Mesenchymal stem cell (in vitro differentiated cells and primary cell): ENCODE measurements around the gene PDZRN3.

Source experiments
- DNase-seq: peaks from one replicate; pipeline ENCODE4 v3.0.0-alpha.2; 2013
- H2AFZ ChIP-seq: one replicate; pipeline ENCODE4 v1.6.1; 2013; ENCODE audit warnings: low read depth, mild to moderate bottlenecking, control low read depth, inconsistent platforms, low read length, moderate library complexity
- H2AK5ac ChIP-seq: 2 replicates; pipeline ENCODE4 v1.6.1; 2013; ENCODE audit warnings: low read length, moderate library complexity, mild to moderate bottlenecking, inconsistent platforms; ENCODE audit not compliant: severe bottlenecking
- H2BK120ac ChIP-seq: one replicate; pipeline ENCODE4 v1.6.1; 2013; ENCODE audit warnings: low read depth, mild to moderate bottlenecking, inconsistent platforms, low read length, moderate library complexity
- H2BK12ac ChIP-seq, 2 experiments: one replicate each; pipeline ENCODE4 v1.6.1; 2013; ENCODE audit warnings: inconsistent platforms in 2 of 2, low read length in 2 of 2, mild to moderate bottlenecking in 2 of 2, moderate library complexity in 2 of 2, control low read depth in 1 of 2
- H2BK15ac ChIP-seq: one replicate; pipeline ENCODE4 v1.6.1; 2013; ENCODE audit warnings: mild to moderate bottlenecking, low read depth, inconsistent platforms; ENCODE audit not compliant: poor library complexity, severe bottlenecking
- H2BK5ac ChIP-seq: 2 replicates; pipeline ENCODE4 v1.6.1; 2013; ENCODE audit warnings: low read depth, mild to moderate bottlenecking, low read length, control low read depth, inconsistent platforms; ENCODE audit not compliant: poor library complexity, severe bottlenecking
- H3K14ac ChIP-seq, 2 experiments: one replicate each; pipeline ENCODE4 v1.6.1; 2013; ENCODE audit warnings: inconsistent platforms in 2 of 2, low read length in 2 of 2, control low read depth in 1 of 2, mild to moderate bottlenecking in 1 of 2, moderate library complexity in 1 of 2
- H3K18ac ChIP-seq, 2 experiments: one replicate each; pipeline ENCODE4 v1.6.1; 2013; ENCODE audit warnings: inconsistent platforms in 2 of 2, low read length in 2 of 2, control low read depth in 1 of 2, low read depth in 1 of 2, mild to moderate bottlenecking in 1 of 2
- H3K23ac ChIP-seq, 2 experiments: one replicate each; pipeline ENCODE4 v1.6.1; 2013; ENCODE audit warnings: inconsistent platforms in 2 of 2, low read length in 2 of 2, mild to moderate bottlenecking in 2 of 2, moderate library complexity in 2 of 2, control low read depth in 1 of 2
- H3K27ac ChIP-seq: 2 replicates; pipeline ENCODE4 v1.5.1; 2013; ENCODE audit warnings: mild to moderate bottlenecking, moderate library complexity, low read length, control low read depth, inconsistent platforms; ENCODE audit not compliant: poor library complexity, severe bottlenecking
- H3K27me3 ChIP-seq, 2 experiments: 2 replicates each; pipeline versions ENCODE4 v1.6.1 to v1.7.0; 2013; ENCODE audit warnings: low read length in 2 of 2, mild to moderate bottlenecking in 2 of 2, moderate library complexity in 2 of 2, control low read depth in 1 of 2, inconsistent platforms in 1 of 2; ENCODE audit not compliant: control insufficient read depth in 1 of 2, insufficient read depth in 1 of 2
- H3K36me3 ChIP-seq, 2 experiments: 2 replicates each; pipeline versions ENCODE4 v1.6.1 to v1.7.0; 2013; ENCODE audit warnings: low read length in 2 of 2, control low read depth in 1 of 2, inconsistent platforms in 1 of 2, low read depth in 1 of 2, mild to moderate bottlenecking in 1 of 2; ENCODE audit not compliant: insufficient read depth in 2 of 2, control insufficient read depth in 1 of 2
- H3K4ac ChIP-seq, 2 experiments: one replicate each; pipeline ENCODE4 v1.6.1; 2013; ENCODE audit warnings: inconsistent platforms in 2 of 2, low read length in 2 of 2, mild to moderate bottlenecking in 2 of 2, moderate library complexity in 2 of 2, control low read depth in 1 of 2, low read depth in 1 of 2
- H3K4me1 ChIP-seq: 2 replicates; pipeline ENCODE4 v1.6.1; 2013; ENCODE audit warnings: low read depth, low read length, control low read depth; ENCODE audit not compliant: control insufficient read depth, insufficient read depth
- H3K4me2 ChIP-seq: 2 replicates; pipeline ENCODE4 v1.6.1; 2013; ENCODE audit warnings: low read length, mild to moderate bottlenecking, inconsistent platforms; ENCODE audit not compliant: poor library complexity, severe bottlenecking
- H3K4me3 ChIP-seq, 2 experiments: 2 replicates each; pipeline versions ENCODE4 v1.5.1 to v1.7.0; 2013; ENCODE audit warnings: low read length in 2 of 2, mild to moderate bottlenecking in 2 of 2, control low read depth in 1 of 2, low read depth in 1 of 2; ENCODE audit not compliant: insufficient read depth in 1 of 2
- H3K79me1 ChIP-seq: replicated peaks from 2 replicates; pipeline ENCODE4 v1.6.1; 2013; ENCODE audit warnings: mild to moderate bottlenecking, control low read depth, low read length, inconsistent platforms; ENCODE audit not compliant: poor library complexity, severe bottlenecking
- H3K9ac ChIP-seq: 2 replicates; pipeline ENCODE4 v1.7.0; 2013; ENCODE audit warnings: mild to moderate bottlenecking, low read length, moderate library complexity
- H3K9me3 ChIP-seq: 2 replicates; pipeline ENCODE4 v1.7.0; 2013; ENCODE audit warnings: mild to moderate bottlenecking, low read length; ENCODE audit not compliant: control insufficient read depth
- H4K8ac ChIP-seq: one replicate; pipeline ENCODE4 v1.6.1; 2013; ENCODE audit warnings: inconsistent platforms, mild to moderate bottlenecking, low read length, moderate library complexity
- H4K91ac ChIP-seq: one replicate; pipeline ENCODE4 v1.6.1; 2013; ENCODE audit warnings: mild to moderate bottlenecking, low read length, inconsistent platforms
- WGBS: methylation state at CpG from one replicate; pipeline ENCODE4 v1.1.7; 2013; ENCODE audit warnings: mixed read lengths; 5-methylcytosine and 5-hydroxymethylcytosine counted together

PDZRN3 gene

DNA sequence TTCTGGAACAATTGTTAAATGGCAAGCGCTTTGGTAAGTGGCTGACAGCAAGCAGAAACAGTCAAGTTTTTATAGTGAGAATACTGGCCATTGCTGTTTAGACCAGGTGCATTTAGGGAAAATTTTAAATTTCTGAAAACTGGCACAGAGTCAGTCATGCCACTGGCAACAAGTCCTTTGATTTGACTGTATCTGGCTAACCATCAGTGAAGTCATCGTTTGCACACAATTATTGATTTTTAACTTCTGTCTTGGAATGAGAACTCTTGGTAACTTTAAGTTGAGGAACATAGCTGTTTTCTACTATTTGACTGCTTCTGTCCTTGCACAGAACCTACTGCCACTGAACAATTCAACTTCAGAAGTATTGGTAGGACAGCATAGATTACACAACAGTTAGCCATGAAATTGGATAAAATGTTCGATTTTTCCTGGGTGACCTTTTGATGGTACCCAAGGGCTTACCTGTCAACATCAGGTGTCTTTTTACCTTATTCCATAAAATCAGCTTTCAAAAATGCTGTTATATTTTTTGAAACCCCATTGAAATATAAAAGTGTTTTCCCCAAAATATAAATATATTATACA lies 225.0 kb downstream of the PDZRN3 start:
- H3K79me1 ChIP-seq = no peaks in the 10 kb centered on the region
- H3K4me2 ChIP-seq = no peak overlapping the region
- WGBS = 92% methylated on average over 2 of the region's 3 CpGs

DNA sequence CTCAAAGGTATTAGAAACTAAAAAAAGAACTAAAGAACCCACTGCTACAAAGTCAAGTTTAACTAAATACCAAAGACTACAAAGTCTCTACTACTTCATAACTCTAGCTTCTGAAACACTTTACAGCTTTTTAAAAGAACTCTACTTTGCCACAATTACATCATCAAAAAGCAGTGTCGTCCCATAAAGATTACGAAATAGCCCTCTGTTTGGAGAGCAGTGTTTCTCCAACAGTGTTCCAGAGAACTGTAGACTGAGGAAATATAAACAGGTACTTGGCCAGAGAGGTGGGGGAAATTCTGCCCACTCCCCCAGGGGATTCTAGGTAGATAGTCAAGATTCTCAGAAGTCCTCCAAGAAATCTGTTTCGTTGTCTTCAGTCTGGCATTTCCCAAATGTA lies 225.6 kb downstream of the PDZRN3 start:
- Histone ChIP-seq H2BK12ac (no peak overlapping the region), H3K23ac (no peak overlapping the region), H2AFZ (no peak overlapping the region), H3K9ac (no peak overlapping the region), H2BK5ac (no peak overlapping the region), H3K4me2 (no peak overlapping the region), H3K27me3 (no peaks in the 10 kb centered on the region), H3K4me3 (no peak overlapping the region), H3K18ac (no peak overlapping the region), H3K36me3 (peaks cover 0 to 94% of the 10 kb centered on the region in 2 experiments), H2AK5ac (no peak overlapping the region), H3K79me1 (no peaks in the 10 kb centered on the region), H2BK120ac (no peak overlapping the region), H3K14ac (no peak overlapping the region), H3K4me1 (peaks cover 3% of the 10 kb centered on the region), H4K8ac (no peak overlapping the region), H3K4ac (no peak overlapping the region), H3K9me3 (no peaks in the 10 kb centered on the region), H4K91ac (no peak overlapping the region), H2BK15ac (no peak overlapping the region), H3K27ac (no peak overlapping the region)
- WGBS = 37% methylated on average over 2 of the region's 3 CpGs
- DNase-seq = peak; percentile 58

More for the DNA sequence above, 225.0 kb downstream of the PDZRN3 start:
- no peak overlapping the region for H3K4ac ChIP-seq
- H3K36me3 ChIP-seq = peaks cover 0 to 90% of the 10 kb centered on the region in 2 experiments
- no peak overlapping the region for H3K23ac ChIP-seq
- no peak overlapping the region for H4K8ac ChIP-seq
- no peak overlapping the region for H3K18ac ChIP-seq
- H3K14ac ChIP-seq = no peak overlapping the region
- H2BK15ac ChIP-seq = no peak overlapping the region
- H3K27ac ChIP-seq = no peak overlapping the region
- H3K9ac ChIP-seq = no peak overlapping the region
- no peak overlapping the region for H2BK120ac ChIP-seq
- no peak overlapping the region for H2BK5ac ChIP-seq
- no peak for DNase-seq
- no peak overlapping the region for H2BK12ac ChIP-seq
- no peak overlapping the region for H2AFZ ChIP-seq
- no peaks in the 10 kb centered on the region for H3K27me3 ChIP-seq
- no peak overlapping the region for H2AK5ac ChIP-seq
- no peaks in the 10 kb centered on the region for H3K9me3 ChIP-seq
- no peak overlapping the region for H3K4me3 ChIP-seq
- H4K91ac ChIP-seq = no peak overlapping the region
- H3K4me1 ChIP-seq = peaks cover 4% of the 10 kb centered on the region

DNA sequence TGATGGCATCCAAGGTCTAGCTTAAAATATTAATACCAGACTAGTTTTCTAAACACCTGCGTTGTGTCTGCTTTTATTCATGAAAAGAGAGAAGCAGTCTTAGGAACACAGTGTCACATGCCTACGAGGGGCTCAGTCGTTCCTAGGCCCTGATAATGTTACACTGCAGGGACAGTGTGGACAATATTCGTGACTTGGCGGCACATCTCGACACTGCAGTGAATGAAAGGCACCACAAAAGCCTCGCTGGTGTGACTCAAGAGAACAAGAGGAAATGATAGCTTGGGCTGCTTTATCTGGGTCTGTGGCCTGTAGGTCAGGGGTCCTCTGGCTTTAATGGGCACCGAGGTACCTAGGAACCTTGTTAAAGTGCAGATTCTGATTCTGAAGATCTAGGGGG lies 226.7 kb downstream of the PDZRN3 start:
- no peak overlapping the region for H3K27ac ChIP-seq
- H3K27me3 ChIP-seq = no peaks in the 10 kb centered on the region
- peaks cover 2% of the 10 kb centered on the region for H3K4me1 ChIP-seq
- peak overlapping the region in 1 of 2 experiments; percentile 1 for H3K14ac ChIP-seq
- H3K4me3 ChIP-seq = no peak overlapping the region
- H3K23ac ChIP-seq = no peak overlapping the region
- H2AFZ ChIP-seq = no peak overlapping the region
- no peak for DNase-seq
- no peaks in the 10 kb centered on the region for H3K9me3 ChIP-seq
- H2BK15ac ChIP-seq = no peak overlapping the region
- no peak overlapping the region for H2BK12ac ChIP-seq
- no peak overlapping the region for H4K91ac ChIP-seq
- H3K9ac ChIP-seq = no peak overlapping the region
- no peak overlapping the region for H3K4ac ChIP-seq
- no peak overlapping the region for H3K4me2 ChIP-seq
- H3K79me1 ChIP-seq = no peaks in the 10 kb centered on the region
- H4K8ac ChIP-seq = no peak overlapping the region
- peaks cover 0 to 94% of the 10 kb centered on the region in 2 experiments for H3K36me3 ChIP-seq
- 95% methylated on average over 8 of the region's 8 CpGs for WGBS
- H2BK120ac ChIP-seq = no peak overlapping the region
- no peak overlapping the region for H2BK5ac ChIP-seq
- H3K18ac ChIP-seq = no peak overlapping the region
- H2AK5ac ChIP-seq = no peak overlapping the region

DNA sequence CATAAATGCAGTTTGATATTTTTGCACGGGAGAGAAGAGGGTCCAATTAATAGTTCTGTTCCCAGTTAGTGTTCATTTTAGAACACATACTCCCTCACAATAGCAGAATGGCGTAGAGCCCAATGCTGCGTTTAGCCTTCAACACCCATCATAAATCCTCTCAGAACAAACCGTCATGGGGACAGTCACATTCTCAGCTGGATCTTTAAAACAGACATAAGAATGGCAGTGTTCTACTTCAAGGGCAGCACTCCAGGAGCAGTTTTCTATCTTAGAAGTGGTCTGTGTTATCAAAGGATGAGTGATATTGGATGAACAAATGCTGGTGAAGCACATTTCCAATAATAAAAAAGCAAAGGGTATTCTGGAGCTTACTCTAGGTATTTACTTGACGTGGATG lies 230.5 kb downstream of the PDZRN3 start:
- peaks cover 0 to 97% of the 10 kb centered on the region in 2 experiments for H3K36me3 ChIP-seq
- H3K9ac ChIP-seq = no peak overlapping the region
- no peak overlapping the region for H2AK5ac ChIP-seq
- no peak overlapping the region for H3K14ac ChIP-seq
- H3K4me1 ChIP-seq = no peaks in the 10 kb centered on the region
- no peak overlapping the region for H4K8ac ChIP-seq
- no peak overlapping the region for H2BK15ac ChIP-seq
- no peak overlapping the region for H2BK5ac ChIP-seq
- H4K91ac ChIP-seq = no peak overlapping the region
- H3K27ac ChIP-seq = no peak overlapping the region
- H3K4me3 ChIP-seq = no peak overlapping the region
- H3K23ac ChIP-seq = no peak overlapping the region
- WGBS = 72% methylated on average over 5 of the region's 5 CpGs
- no peak for DNase-seq
- H2BK120ac ChIP-seq = no peak overlapping the region
- no peaks in the 10 kb centered on the region for H3K79me1 ChIP-seq
- no peaks in the 10 kb centered on the region for H3K9me3 ChIP-seq
- no peak overlapping the region for H2AFZ ChIP-seq
- no peak overlapping the region for H3K4ac ChIP-seq
- H3K18ac ChIP-seq = no peak overlapping the region
- H3K4me2 ChIP-seq = no peak overlapping the region
- no peaks in the 10 kb centered on the region for H3K27me3 ChIP-seq
- no peak overlapping the region for H2BK12ac ChIP-seq
